ENCODE data around the gene MRM3.
"Not testable (repeated sequence)": the region's sequence is repeated elsewhere in the genome, so short reads cannot be mapped to it uniquely, and the experiment has no call there.

The MRM3 gene

GRCh38 chr17:742147-742793 lies 39.9 kb upstream of the MRM3 start:
- no peak for TF ChIP-seq CTCF (IDR thresholded peaks at IDR 0.05; ENCODE audit: low read depth, low read length)
- in situ Hi-C loops (cut with HindIII; ENCODE audit: low sequenced_read_pairs) = no loop called here
- no peak for DNase-seq (ENCODE audit: low read depth, low spot score)
- H3K4me3 ChIP-seq (ENCODE audit: low read depth, low read length) = no peak overlapping the region

- in situ Hi-C loops (cut with HindIII; ENCODE audit: low sequenced_read_pairs) = no loop called here
- no peak for DNase-seq (ENCODE audit: low read depth, low spot score)
- no peak for TF ChIP-seq CTCF (IDR thresholded peaks at IDR 0.05; ENCODE audit: low read depth, low read length)
- no peak overlapping the region for H3K4me3 ChIP-seq (ENCODE audit: low read depth, low read length)
Measured at GRCh38 chr17:743139-743538, 39.0 kb upstream of the MRM3 start.

GRCh38 chr17:744937-745336 lies 37.2 kb upstream of the MRM3 start:
- DNase-seq (ENCODE audit: low read depth, low spot score) = no peak
- no peak for TF ChIP-seq CTCF (IDR thresholded peaks at IDR 0.05; ENCODE audit: low read depth, low read length)
- no peak overlapping the region for H3K4me3 ChIP-seq (ENCODE audit: low read depth, low read length)
- in situ Hi-C loops (cut with HindIII; ENCODE audit: low sequenced_read_pairs) = no loop called here

- no peak for TF ChIP-seq CTCF (IDR thresholded peaks at IDR 0.05; ENCODE audit: low read depth, low read length)
- in situ Hi-C loops (cut with HindIII; ENCODE audit: low sequenced_read_pairs) = no loop called here
- no peak for DNase-seq (ENCODE audit: low read depth, low spot score)
- H3K4me3 ChIP-seq (ENCODE audit: low read depth, low read length) = no peak overlapping the region
Measured at GRCh38 chr17:745406-745805, 36.7 kb upstream of the MRM3 start.

- TF ChIP-seq CTCF (IDR thresholded peaks at IDR 0.05; ENCODE audit: low read depth, low read length) = no peak
- in situ Hi-C loops (cut with HindIII; ENCODE audit: low sequenced_read_pairs) = no loop called here
- no peak overlapping the region for H3K4me3 ChIP-seq (ENCODE audit: low read depth, low read length)
- DNase-seq (ENCODE audit: low read depth, low spot score) = no peak
Measured at GRCh38 chr17:746181-746580, 36.0 kb upstream of the MRM3 start.

- no peak for DNase-seq (ENCODE audit: low read depth, low spot score)
- in situ Hi-C loops (cut with HindIII; ENCODE audit: low sequenced_read_pairs) = no loop called here
- H3K4me3 ChIP-seq (ENCODE audit: low read depth, low read length) = no peak overlapping the region
- TF ChIP-seq CTCF (IDR thresholded peaks at IDR 0.05; ENCODE audit: low read depth, low read length) = no peak
Measured at GRCh38 chr17:746783-747629, 35.1 kb upstream of the MRM3 start.

GRCh38 chr17:748604-749003 lies 33.5 kb upstream of the MRM3 start:
- DNase-seq (ENCODE audit: low read depth, low spot score); H3K4me3 ChIP-seq (ENCODE audit: low read depth, low read length); in situ Hi-C loops (cut with HindIII; ENCODE audit: low sequenced_read_pairs): not testable (repeated sequence)

GRCh38 chr17:749359-749758 lies 32.8 kb upstream of the MRM3 start:
- in situ Hi-C loops (cut with HindIII; ENCODE audit: low sequenced_read_pairs); H3K4me3 ChIP-seq (ENCODE audit: low read depth, low read length); DNase-seq (ENCODE audit: low read depth, low spot score): not testable (repeated sequence)

Data from astrocyte of the spinal cord (primary cell).